WERI-Rb-1 (cell line): ENCODE data around the gene IGFBP7.
"Not testable (repeated sequence)": the region's sequence is repeated elsewhere in the genome, so short reads cannot be mapped to it uniquely, and the experiment has no call there.

Source experiments
- DNase-seq: peaks from one replicate; pipeline ENCODE4 v3.0.0-alpha.2; 2020
- H3K27ac ChIP-seq: fragments of 250-450 bp; sonication (Bioruptor Pico); 2 replicates; pipeline ENCODE4 v1.5.1; 2020; ENCODE audit warnings: mild to moderate bottlenecking, moderate library complexity
- H3K27me3 ChIP-seq: fragments of 250-450 bp; sonication (Bioruptor Pico); 2 replicates; pipeline ENCODE4 v1.5.1; 2021; ENCODE audit warnings: mild to moderate bottlenecking, low read depth, moderate library complexity; ENCODE audit not compliant: insufficient read depth, severe bottlenecking
- H3K36me3 ChIP-seq: fragments of 250-450 bp; sonication (Bioruptor Pico); 2 replicates; pipeline ENCODE4 v1.5.1; 2020; ENCODE audit warnings: mild to moderate bottlenecking, moderate library complexity
- H3K4me3 ChIP-seq: 2 replicates; pipeline ENCODE4 v1.5.1; 2011; ENCODE audit warnings: low read depth, mild to moderate bottlenecking, control low read depth, low read length
- H3K9me3 ChIP-seq: fragments of 250-450 bp; sonication (Bioruptor Pico); 2 replicates; pipeline ENCODE4 v1.5.1; 2021; ENCODE audit warnings: mild to moderate bottlenecking, moderate library complexity; ENCODE audit not compliant: severe bottlenecking
- CTCF ChIP-seq: IDR thresholded peaks from 2 replicates; pipeline ENCODE4 v1.5.1; 2011; ENCODE audit warnings: low read depth, mild to moderate bottlenecking, control low read depth, inconsistent platforms, low read length

Gene IGFBP7

GRCh38 chr4:57055886-57056285 is 54.3 kb downstream of the IGFBP7 start:
- H3K27ac ChIP-seq, result no peak overlapping the region
- no peak for DNase-seq
- TF ChIP-seq CTCF, result no peak
- no peaks in the 10 kb centered on the region for H3K27me3 ChIP-seq
- H3K36me3 ChIP-seq, result no peaks in the 10 kb centered on the region
- H3K4me3 ChIP-seq, result no peak overlapping the region
- H3K9me3 ChIP-seq, result no peaks in the 10 kb centered on the region

- H3K27ac ChIP-seq, result no peak overlapping the region
- H3K9me3 ChIP-seq, result no peaks in the 10 kb centered on the region
- H3K4me3 ChIP-seq, result no peak overlapping the region
- H3K36me3 ChIP-seq, result no peaks in the 10 kb centered on the region
- no peaks in the 10 kb centered on the region for H3K27me3 ChIP-seq
- TF ChIP-seq CTCF, result no peak
- DNase-seq, result no peak
These were observed 56.7 kb downstream of the IGFBP7 start for GRCh38 chr4:57053508-57053907.

- no peaks in the 10 kb centered on the region for H3K36me3 ChIP-seq
These were observed 58.7 kb downstream of the IGFBP7 start for GRCh38 chr4:57051524-57051923.

GRCh38 chr4:57051095-57051494 is 59.1 kb downstream of the IGFBP7 start:
- no peaks in the 10 kb centered on the region for H3K9me3 ChIP-seq
- H3K36me3 ChIP-seq, result no peaks in the 10 kb centered on the region
- no peak for DNase-seq
- no peaks in the 10 kb centered on the region for H3K27me3 ChIP-seq
- H3K4me3 ChIP-seq, result no peak overlapping the region
- TF ChIP-seq CTCF, result no peak
- H3K27ac ChIP-seq, result no peak overlapping the region

More at GRCh38 chr4:57051524-57051923, 58.7 kb downstream of the IGFBP7 start:
- no peaks in the 10 kb centered on the region for H3K9me3 ChIP-seq
- TF ChIP-seq CTCF, result no peak
- H3K27ac ChIP-seq, result no peak overlapping the region
- H3K27me3 ChIP-seq, result no peaks in the 10 kb centered on the region
- no peak overlapping the region for H3K4me3 ChIP-seq
- no peak for DNase-seq

GRCh38 chr4:57048590-57049304 is 61.4 kb downstream of the IGFBP7 start:
- no peak for TF ChIP-seq CTCF
- Histone ChIP-seq H3K36me3 (no peaks in the 10 kb centered on the region), H3K9me3 (no peaks in the 10 kb centered on the region), H3K27ac (no peak overlapping the region), H3K27me3 (no peaks in the 10 kb centered on the region), H3K4me3 (no peak overlapping the region)
- no peak for DNase-seq

- not testable (repeated sequence) for H3K9me3 ChIP-seq, H3K4me3 ChIP-seq, H3K27me3 ChIP-seq, DNase-seq, H3K36me3 ChIP-seq, H3K27ac ChIP-seq
These were observed 63.1 kb downstream of the IGFBP7 start for GRCh38 chr4:57047046-57047445.
